GM19099 (cell line): ENCODE results near the gene LAMTOR4.

Experiments used
- POLR2A ChIP-seq: IDR thresholded peaks from 3 replicates; pipeline ENCODE4 v1.6.1; 2011; ENCODE audit warnings: low read depth; ENCODE audit not compliant: insufficient read length; ENCODE audit errors: extremely low read depth

LAMTOR4 gene

GRCh38 chr7:100157069-100157333 lies 8.3 kb downstream of the LAMTOR4 start:
- TF ChIP-seq POLR2A: no peak

- TF ChIP-seq POLR2A: no peak
These were observed 8.9 kb downstream of the LAMTOR4 start for GRCh38 chr7:100157334-100158228.

- peak; percentile 78 for TF ChIP-seq POLR2A
These were observed 9.7 kb downstream of the LAMTOR4 start, which contains the start of gene TRAPPC14 for GRCh38 chr7:100158229-100159098. TRAPPC14 (minus strand) TSS chr7:100158723; CDS start chr7:100158499, 224 bp downstream.

- no peak for TF ChIP-seq POLR2A
These were observed 10.4 kb downstream of the LAMTOR4 start for GRCh38 chr7:100159099-100159623.

GRCh38 chr7:100160067-100160466 lies 11.3 kb downstream of the LAMTOR4 start:
- no peak for TF ChIP-seq POLR2A

GRCh38 chr7:100163006-100163531 lies 14.4 kb downstream of the LAMTOR4 start:
- no peak for TF ChIP-seq POLR2A

- no peak for TF ChIP-seq POLR2A
These were observed 15.2 kb downstream of the LAMTOR4 start for GRCh38 chr7:100163871-100164270.

GRCh38 chr7:100166317-100166940 lies 17.7 kb downstream of the LAMTOR4 start:
- no peak for TF ChIP-seq POLR2A

GRCh38 chr7:100166970-100167911 lies 18.5 kb downstream of the LAMTOR4 start:
- TF ChIP-seq POLR2A: no peak

- no peak for TF ChIP-seq POLR2A
These were observed 19.2 kb downstream of the LAMTOR4 start for GRCh38 chr7:100167912-100168323.

GRCh38 chr7:100169147-100169850 lies 20.6 kb downstream of the LAMTOR4 start:
- TF ChIP-seq POLR2A: no peak

- no peak for TF ChIP-seq POLR2A
These were observed 21.6 kb downstream of the LAMTOR4 start for GRCh38 chr7:100170101-100170897.
